Uterus (tissue), 4 donors: ENCODE data around the gene RIPK4. TPM values are rescaled to one million over a fixed set of nuclear protein-coding genes. Genes with fewer than 3 reads are reported as not detected.

Source experiments
- DNase-seq, 2 donors: peaks; one replicate each; pipeline ENCODE4 v3.0.0-alpha.2; 2019 to 2020
- H3K27ac ChIP-seq, 2 donors: fragments of 200-600 bp; sonication (generic); 1 replicate in 1 of 2; 2 replicates in 1 of 2; pipeline ENCODE4 v1.5.1; 2016 to 2018
- H3K27me3 ChIP-seq, 2 donors: fragments of 200-600 bp; sonication (generic); one replicate each; pipeline ENCODE4 v1.5.1; 2018 to 2019; ENCODE audit warnings: control low read depth in 1 of 2
- H3K36me3 ChIP-seq, 2 donors: fragments of 200-600 bp; sonication (generic); one replicate each; pipeline ENCODE4 v1.5.1; 2019; ENCODE audit warnings: control low read depth in 1 of 2
- H3K4me1 ChIP-seq, 2 donors: fragments of 200-600 bp; sonication (generic); one replicate each; pipeline ENCODE4 v1.5.1; 2018 to 2019; ENCODE audit warnings: control low read depth in 1 of 2
- H3K4me3 ChIP-seq, 2 donors: fragments of 200-600 bp; sonication (generic); 1 replicate in 1 of 2; 2 replicates in 1 of 2; pipeline ENCODE4 v1.5.1; 2018 to 2019; ENCODE audit warnings: mild to moderate bottlenecking in 1 of 2
- H3K9me3 ChIP-seq, 2 donors: fragments of 200-600 bp; sonication (generic); one replicate each; pipeline ENCODE4 v1.5.1; 2019; ENCODE audit warnings: control low read depth in 1 of 2
- POLR2A ChIP-seq, 2 donors: fragments of 450-650 bp; IDR thresholded peaks; one replicate each; pipeline ENCODE4 v1.6.1; 2016; ENCODE audit warnings: antibody characterized with exemption in 2 of 2, mild to moderate bottlenecking in 1 of 2, moderate library complexity in 1 of 2
- intact Hi-C: fragments of 100-400 bp; cut with DNase I; formaldehyde crosslinking; loops from one replicate; pipeline ENCODE4 v1.15.1; 2023; ENCODE audit warnings: low total_unique reads
- total RNA-seq, 4 donors: library from RNA; depleted of rRNA in 3 of 4; stranded (reverse); fragments of >200 nt in 3 of 4; gene quantifications; one replicate each; pipeline versions ENCODE4 v1.1.0 to v1.2.4, GENCODE V29; 2014 to 2023
- TF ChIP-seq, protein P1 (sequence below), 4 experiments: fragments of 200-600 bp in 2 of 4; fragments of 450-650 bp in 2 of 4; sonication (generic) in 2 of 4; IDR thresholded peaks; one replicate each; pipeline ENCODE4 v1.5.1; 2016 to 2019; ENCODE audit warnings: antibody characterized with exemption in 4 of 4, mild to moderate bottlenecking in 2 of 4, moderate library complexity in 1 of 4
- donor health status: DM: yes; HTN: yes; CAD: no.

RIPK4 gene
- total RNA-seq, 4 donors from 2014 or later = 0.29 to 9.7 TPM; not detected in 2

DNA sequence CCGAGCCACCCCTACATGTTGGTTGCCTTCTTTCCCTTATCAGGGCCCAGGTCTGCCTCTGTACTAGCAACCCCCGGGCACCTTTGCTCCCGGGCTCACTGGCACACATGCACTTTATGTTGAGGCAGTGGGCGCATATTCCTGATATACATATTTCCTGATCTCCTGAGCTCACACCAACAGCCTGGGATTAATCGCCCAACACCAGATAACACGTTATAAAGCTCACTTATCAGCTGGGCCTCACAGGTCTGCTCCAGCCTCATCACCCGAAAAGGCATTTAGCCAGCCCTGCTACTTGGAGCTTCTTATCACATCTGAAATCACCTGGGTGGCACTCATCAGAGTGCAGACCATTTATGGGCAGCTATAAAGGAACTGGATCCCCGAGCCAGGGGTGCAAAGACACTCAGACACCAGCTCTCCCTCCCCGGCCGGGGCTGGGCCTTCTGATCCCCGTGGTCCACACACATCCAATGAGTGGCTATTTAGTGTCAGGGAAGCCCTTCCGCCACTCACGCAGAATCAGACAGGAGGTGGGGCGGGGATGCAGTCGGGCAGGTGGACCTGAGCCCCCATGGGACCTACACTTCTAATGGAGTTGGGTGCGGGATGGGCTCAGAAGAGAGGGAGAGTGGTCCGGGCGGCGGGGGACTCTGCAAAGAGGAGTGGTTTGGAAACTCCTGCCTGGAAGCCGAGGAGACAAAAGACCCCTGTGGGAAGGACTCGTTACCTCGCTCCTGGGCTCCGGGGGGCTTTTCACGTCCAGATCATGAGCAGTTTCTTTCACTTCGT is 21.6 kb downstream of the RIPK4 start:
- H3K27me3 ChIP-seq = no peaks in the 10 kb centered on the region
- TF ChIP-seq, protein P1, sequence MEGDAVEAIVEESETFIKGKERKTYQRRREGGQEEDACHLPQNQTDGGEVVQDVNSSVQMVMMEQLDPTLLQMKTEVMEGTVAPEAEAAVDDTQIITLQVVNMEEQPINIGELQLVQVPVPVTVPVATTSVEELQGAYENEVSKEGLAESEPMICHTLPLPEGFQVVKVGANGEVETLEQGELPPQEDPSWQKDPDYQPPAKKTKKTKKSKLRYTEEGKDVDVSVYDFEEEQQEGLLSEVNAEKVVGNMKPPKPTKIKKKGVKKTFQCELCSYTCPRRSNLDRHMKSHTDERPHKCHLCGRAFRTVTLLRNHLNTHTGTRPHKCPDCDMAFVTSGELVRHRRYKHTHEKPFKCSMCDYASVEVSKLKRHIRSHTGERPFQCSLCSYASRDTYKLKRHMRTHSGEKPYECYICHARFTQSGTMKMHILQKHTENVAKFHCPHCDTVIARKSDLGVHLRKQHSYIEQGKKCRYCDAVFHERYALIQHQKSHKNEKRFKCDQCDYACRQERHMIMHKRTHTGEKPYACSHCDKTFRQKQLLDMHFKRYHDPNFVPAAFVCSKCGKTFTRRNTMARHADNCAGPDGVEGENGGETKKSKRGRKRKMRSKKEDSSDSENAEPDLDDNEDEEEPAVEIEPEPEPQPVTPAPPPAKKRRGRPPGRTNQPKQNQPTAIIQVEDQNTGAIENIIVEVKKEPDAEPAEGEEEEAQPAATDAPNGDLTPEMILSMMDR (IDR thresholded peaks at IDR 0.05) = no peak
- H3K27ac ChIP-seq = no peak overlapping the region
- intact Hi-C loops = no loop called here
- no peaks in the 10 kb centered on the region for H3K9me3 ChIP-seq
- no peak for DNase-seq
- H3K36me3 ChIP-seq = no peaks in the 10 kb centered on the region
- H3K4me1 ChIP-seq = no peaks in the 10 kb centered on the region
- H3K4me3 ChIP-seq = no peak overlapping the region

- no peak for DNase-seq
- Histone ChIP-seq H3K4me3 (no peak overlapping the region), H3K4me1 (no peaks in the 10 kb centered on the region), H3K27me3 (no peaks in the 10 kb centered on the region), H3K27ac (no peak overlapping the region), H3K9me3 (no peaks in the 10 kb centered on the region), H3K36me3 (no peaks in the 10 kb centered on the region)
- intact Hi-C loops = no loop called here
- TF ChIP-seq POLR2A (IDR thresholded peaks at IDR 0.05) = no peak
- TF ChIP-seq, protein P1 (IDR thresholded peaks at IDR 0.05) = no peak
Observed at GRCh38 chr21:41744028-41744930, 22.6 kb downstream of the RIPK4 start.

- intact Hi-C loops = no loop called here
- no peaks in the 10 kb centered on the region for H3K4me1 ChIP-seq
- TF ChIP-seq, protein P1 (IDR thresholded peaks at IDR 0.05) = no peak
- no peak for TF ChIP-seq POLR2A (IDR thresholded peaks at IDR 0.05)
- DNase-seq = no peak
- H3K27ac ChIP-seq = no peak overlapping the region
- no peaks in the 10 kb centered on the region for H3K9me3 ChIP-seq
- H3K4me3 ChIP-seq = no peak overlapping the region
- no peaks in the 10 kb centered on the region for H3K27me3 ChIP-seq
- no peaks in the 10 kb centered on the region for H3K36me3 ChIP-seq
Observed at GRCh38 chr21:41743321-41744027, 23.4 kb downstream of the RIPK4 start.

GRCh38 chr21:41742073-41742875 is 24.6 kb downstream of the RIPK4 start:
- TF ChIP-seq POLR2A (IDR thresholded peaks at IDR 0.05) = no peak
- TF ChIP-seq, protein P1 (IDR thresholded peaks at IDR 0.05) = no peak
- Histone ChIP-seq H3K36me3 (no peaks in the 10 kb centered on the region), H3K27ac (no peak overlapping the region), H3K4me1 (no peaks in the 10 kb centered on the region), H3K27me3 (no peaks in the 10 kb centered on the region), H3K9me3 (no peaks in the 10 kb centered on the region), H3K4me3 (no peak overlapping the region)
- intact Hi-C loops = no loop called here
- no peak for DNase-seq
